Panc1 (cell line): ENCODE results near the gene DGKZ. TPM values are rescaled to one million over a fixed set of nuclear protein-coding genes. Genes with fewer than 3 reads are reported as not detected.
"Not testable (repeated sequence)": the region's sequence is repeated elsewhere in the genome, so short reads cannot be mapped to it uniquely, and the experiment has no call there.

Experiments
- ATAC-seq: fragments of 200-7000 bp; cut with Tn5 transposase; 2 replicates; pipeline ENCODE4 v1.9.1; 2020; ENCODE audit warnings: mild to moderate bottlenecking, moderate library complexity
- BruUV-seq: library from RNA; stranded (reverse); fragments of 400-500 nt; replicated peaks from 2 replicates; lab custom pipeline; 2021; lab: Mats Ljungman, UMichigan
- CTCF ChIA-PET: fragments of 300-600 bp; sonication (Branson Sonifier 250); formaldehyde crosslinking; loops from one replicate; lab custom pipeline; 2022; ENCODE audit warnings: antibody characterized with exemption; lab: Charles Lee
- POLR2A ChIA-PET: fragments of 300-600 bp; sonication (Branson Sonifier 250); formaldehyde crosslinking; loops from one replicate; lab custom pipeline; 2022; ENCODE audit warnings: antibody characterized with exemption; lab: Charles Lee
- DNase-seq: peaks from one replicate; pipeline ENCODE4 v3.0.0-alpha.2; 2010; ENCODE audit warnings: low read depth, low spot score
- H3K27ac ChIP-seq: 2 replicates; pipeline ENCODE4 v1.5.1; 2011; ENCODE audit warnings: mild to moderate bottlenecking, low read length, inconsistent platforms
- H3K27me3 ChIP-seq: fragments of 200-500 bp; sonication (Bioruptor generic); 2 replicates; pipeline ENCODE4 v1.6.0; 2014; ENCODE audit warnings: low read length, inconsistent platforms; ENCODE audit not compliant: control insufficient read depth, insufficient read depth
- H3K36me3 ChIP-seq: fragments of 200-500 bp; sonication (Bioruptor generic); 2 replicates; pipeline ENCODE4 v1.5.1; 2014; ENCODE audit warnings: inconsistent platforms, mild to moderate bottlenecking, low read length, moderate library complexity; ENCODE audit not compliant: control insufficient read depth, insufficient read depth
- H3K4me1 ChIP-seq: 2 replicates; pipeline ENCODE4 v1.5.1; 2011; ENCODE audit warnings: inconsistent platforms, mild to moderate bottlenecking, low read length, moderate library complexity; ENCODE audit not compliant: control insufficient read depth, insufficient read depth
- H3K4me3 ChIP-seq, 2 experiments: 2 replicates each; pipeline ENCODE4 v1.5.1; 2011 to 2012; ENCODE audit warnings: low read depth in 2 of 2, low read length in 2 of 2, mild to moderate bottlenecking in 2 of 2, inconsistent platforms in 1 of 2, moderate library complexity in 1 of 2
- H3K9me3 ChIP-seq: fragments of 200-500 bp; sonication (Bioruptor generic); 2 replicates; pipeline ENCODE4 v1.5.1; 2014; ENCODE audit warnings: low read depth, mild to moderate bottlenecking, inconsistent platforms, low read length, moderate library complexity; ENCODE audit not compliant: control insufficient read depth, insufficient read depth
- CTCF ChIP-seq: fragments of 450-650 bp; IDR thresholded peaks from 2 replicates; pipeline ENCODE4 v1.5.1; 2017; ENCODE audit warnings: mild to moderate bottlenecking
- POLR2AphosphoS5 ChIP-seq: IDR thresholded peaks from 2 replicates; pipeline ENCODE4 v1.6.1; 2012; ENCODE audit warnings: mild to moderate bottlenecking, low read depth, low read length, moderate library complexity
- REST ChIP-seq, 2 experiments: IDR thresholded peaks; 2 replicates each; pipeline ENCODE4 v1.6.1; 2011 to 2012; ENCODE audit warnings: low read depth in 2 of 2, control low read depth in 1 of 2, low read length in 1 of 2, mild to moderate bottlenecking in 1 of 2, moderate library complexity in 1 of 2; ENCODE audit not compliant: insufficient read depth in 1 of 2
- SIN3A ChIP-seq: IDR thresholded peaks from 2 replicates; pipeline ENCODE4 v1.6.1; 2012; ENCODE audit warnings: low read depth, mild to moderate bottlenecking, low read length, moderate library complexity, borderline replicate concordance; ENCODE audit not compliant: insufficient read depth
- TCF7L2 ChIP-seq: IDR thresholded peaks from 2 replicates; pipeline ENCODE4 v1.6.1; 2011; ENCODE audit warnings: mild to moderate bottlenecking, low read depth, low read length, inconsistent platforms
- in situ Hi-C: cut with HindIII; loops from 2 replicates; pipeline ENCODE4 v1.10.0; 2016; ENCODE audit warnings: low sequenced_read_pairs, low pct_unique_long_range_greater_than_20kb
- intact Hi-C: fragments of 100-400 bp; cut with micrococcal nuclease; formaldehyde crosslinking; loops from one replicate; pipeline ENCODE4 v1.10.0; 2022; ENCODE audit not compliant: unreplicated experiment
- total RNA-seq: library from RNA; stranded (reverse); gene quantifications from one replicate; pipeline ENCODE4 v1.2.1, GENCODE V29; 2021; ENCODE audit not compliant: unreplicated experiment

DGKZ gene
- total RNA-seq, 1 experiment from 2014 or later: 104 TPM

GRCh38 chr11:46302866-46303265 lies 44.4 kb upstream of the DGKZ start:
- TF ChIP-seq REST (IDR thresholded peaks at IDR 0.05; ENCODE audit: insufficient read depth in 1 of 2, low read depth in 2 of 2, low read length in 1 of 2): no peak
- TF ChIP-seq CTCF: no peak
- no peak for TF ChIP-seq SIN3A
- TF ChIP-seq POLR2AphosphoS5: no peak
- no peak for TF ChIP-seq TCF7L2
- ChIA-PET POLR2A (no interaction called here), CTCF (no interaction called here)
- Histone ChIP-seq H3K36me3 (no peaks in the 10 kb centered on the region), H3K4me3 (no peak overlapping the region), H3K9me3 (no peaks in the 10 kb centered on the region), H3K27ac (no peak overlapping the region), H3K27me3 (no peaks in the 10 kb centered on the region), H3K4me1 (no peaks in the 10 kb centered on the region; the same call in 1 of the 2 replicates)
- BruUV-seq: no TSS peak
- intact Hi-C loops: no loop called here
- in situ Hi-C loops: no loop called here
- ATAC-seq (no peak), DNase-seq (no peak)

- POLR2A ChIA-PET: interaction anchor here (0.6 to 0.7 kb wide), 2 partner anchors 9 to 12 kb away, joined by 3 read pairs; no protein-coding TSS in a partner anchor
- in situ Hi-C loops: not testable (repeated sequence)
Observed at GRCh38 chr11:46304036-46304435, 43.2 kb upstream of the DGKZ start.

GRCh38 chr11:46304605-46305179 lies 42.6 kb upstream of the DGKZ start:
- ChIA-PET CTCF (no interaction called here), POLR2A (interaction anchor here (0.6 kb wide), 1 partner anchor 12 kb away, joined by 3 read pairs; no protein-coding TSS in a partner anchor)
- H3K4me1 ChIP-seq: no peaks in the 10 kb centered on the region; the same call in 1 of the 2 replicates

More at GRCh38 chr11:46304036-46304435, 43.2 kb upstream of the DGKZ start:
- CTCF ChIA-PET, BruUV-seq, intact Hi-C loops, H3K9me3 ChIP-seq, H3K27ac ChIP-seq, ATAC-seq, H3K27me3 ChIP-seq, H3K4me3 ChIP-seq, DNase-seq, H3K4me1 ChIP-seq, H3K36me3 ChIP-seq: not testable (repeated sequence)

More at GRCh38 chr11:46304605-46305179, 42.6 kb upstream of the DGKZ start:
- Histone ChIP-seq H3K36me3 (no peaks in the 10 kb centered on the region), H3K27me3 (no peaks in the 10 kb centered on the region), H3K4me3 (no peak overlapping the region), H3K27ac (no peak overlapping the region), H3K9me3 (no peaks in the 10 kb centered on the region)
- no peak for TF ChIP-seq TCF7L2
- no peak for TF ChIP-seq POLR2AphosphoS5
- TF ChIP-seq SIN3A: no peak
- TF ChIP-seq CTCF: no peak
- TF ChIP-seq REST (IDR thresholded peaks at IDR 0.05; ENCODE audit: insufficient read depth in 1 of 2, low read depth in 2 of 2, low read length in 1 of 2): no peak
- ATAC-seq: no peak
- no peak for DNase-seq
- intact Hi-C loops (no loop called here), in situ Hi-C loops (no loop called here)
- no TSS peak for BruUV-seq
